HG02763 (cell line): ENCODE data around the gene TROAP.
"Not testable (repeated sequence)": the region's sequence is repeated elsewhere in the genome, so short reads cannot be mapped to it uniquely, and the experiment has no call there.

ENCODE experiments used
- ATAC-seq: cut with Tn5 transposase; IDR thresholded peaks from one replicate; pipeline ENCODE4 v1.9.1; 2021; ENCODE audit warnings: mild to moderate bottlenecking, moderate library complexity; ENCODE audit not compliant: unreplicated experiment

TROAP gene

GRCh38 chr12:49366096-49366651 is 43.1 kb downstream of the TROAP start:
- no peak for ATAC-seq

- peak; percentile 75 for ATAC-seq
These were observed 43.8 kb downstream of the TROAP start for GRCh38 chr12:49366652-49367380.

- ATAC-seq = no peak
These were observed 44.6 kb downstream of the TROAP start, which contains the start of gene SPATS2 for GRCh38 chr12:49367381-49368239. SPATS2 (plus strand) TSS chr12:49367462; CDS start chr12:49461013, 93,551 bp downstream.

GRCh38 chr12:49368240-49368600 is 45.2 kb downstream of the TROAP start:
- ATAC-seq = no peak

GRCh38 chr12:49369411-49370145 is 46.5 kb downstream of the TROAP start:
- ATAC-seq = peak; percentile 35

DNA sequence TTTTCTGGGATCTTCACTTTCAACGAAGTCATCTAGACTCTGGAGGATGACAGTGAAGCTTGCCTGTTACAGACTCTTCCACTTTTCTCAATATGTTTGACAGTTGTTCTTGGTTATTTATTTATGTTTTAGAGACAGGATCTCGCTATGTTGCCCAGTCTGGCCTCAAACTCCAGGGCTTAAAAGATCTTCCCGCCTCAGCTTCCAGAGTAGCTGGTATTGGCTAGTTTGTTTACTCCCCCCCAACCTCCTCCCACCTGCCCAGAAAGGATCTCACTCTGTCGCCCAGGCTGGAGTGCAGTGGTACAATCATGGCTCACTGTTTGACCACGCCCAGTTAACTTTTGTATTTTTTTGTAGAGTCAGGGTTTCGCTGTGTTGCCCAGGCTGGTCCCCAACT is 47.5 kb downstream of the TROAP start:
- ATAC-seq = no peak

DNA sequence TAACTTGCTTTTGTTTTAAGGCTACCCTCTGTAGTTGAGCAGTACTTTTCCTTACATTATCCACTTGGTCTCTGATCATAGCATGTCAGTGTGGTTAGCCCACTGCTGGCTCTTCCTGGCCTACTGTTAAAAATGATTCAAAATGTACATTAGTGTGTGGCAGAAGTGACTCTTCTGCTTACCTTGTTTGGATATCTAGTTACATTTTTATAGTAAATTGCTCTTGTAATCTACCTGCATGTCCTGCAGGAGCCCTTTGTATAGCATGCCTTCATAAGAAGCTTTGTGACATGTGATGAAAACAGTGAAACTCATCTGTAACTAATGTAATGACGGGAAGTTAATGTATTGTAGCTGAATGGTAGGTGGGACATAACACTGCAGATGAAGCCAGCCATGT is 52.4 kb downstream of the TROAP start:
- no peak for ATAC-seq

- ATAC-seq = no peak
These were observed 54.3 kb downstream of the TROAP start for GRCh38 chr12:49377386-49377785.

GRCh38 chr12:49380184-49380583 is 57.1 kb downstream of the TROAP start:
- not testable (repeated sequence) for ATAC-seq
